ENCODE measurements around the gene POU2F1. TPM values are rescaled to one million over a fixed set of nuclear protein-coding genes. Genes with fewer than 3 reads are reported as not detected.

POU2F1 gene
- total and polyA plus RNA-seq, 2 donors (not counting 1 experiment from before 2014, with no cell fraction given): 5.2 to 48.8 TPM

DNA sequence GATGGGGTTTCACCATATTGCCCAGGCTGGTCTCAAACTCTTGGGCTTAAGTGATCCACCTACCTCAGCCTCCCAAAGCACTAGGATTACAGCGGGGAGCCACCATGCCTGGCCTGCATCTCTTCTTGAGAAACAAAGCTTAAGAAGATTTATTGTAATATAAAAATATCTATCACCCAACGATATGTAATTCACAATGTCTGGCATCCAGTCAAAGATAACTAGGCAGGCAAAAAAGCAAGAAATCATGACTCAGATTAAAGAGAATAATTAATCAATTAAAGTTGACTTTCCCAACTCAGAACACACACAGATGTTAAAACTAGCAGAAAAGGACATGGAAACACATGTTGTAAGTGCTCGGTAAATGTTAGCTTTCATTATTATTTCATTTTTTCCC is 26.5 kb upstream of the POU2F1 start:
- H3K36me3 ChIP-seq (replicated peaks in 1 of 2; ENCODE audit: control extremely low read depth in 1 of 2, control insufficient read depth in 1 of 2, extremely low read depth in 1 of 2, insufficient read depth in 2 of 2, low read length in 1 of 2): no peaks in the 10 kb centered on the region
- Mint-ChIP-seq H3K27ac (no peak overlapping the region), H3K27me3 (peaks cover 14% of the 10 kb centered on the region), H3K4me1 (no peaks in the 10 kb centered on the region), H3K9me3 (ENCODE audit: insufficient read depth) (no peaks in the 10 kb centered on the region), H3K4me3 (no peak overlapping the region)
- no peak for ATAC-seq (ENCODE audit: low read depth)
- H3K4me1 ChIP-seq (ENCODE audit: control insufficient read depth in 2 of 2, insufficient read depth in 2 of 2, low read length in 2 of 2): no peaks in the 10 kb centered on the region
- peaks cover 0 to 4% (median 0%) of the 10 kb centered on the region in 3 donors for H3K9me3 ChIP-seq (ENCODE audit: control extremely low read depth in 1 of 3, control insufficient read depth in 2 of 3, insufficient read depth in 1 of 3, low read length in 2 of 3)
- WGBS (ENCODE audit: insufficient coverage): no CpG with 5 or more reads among the region's 3 CpGs
- intact Hi-C loops (cut with micrococcal nuclease): no loop called here
- no peak overlapping the region for H3K4me3 ChIP-seq (ENCODE audit: control extremely low read depth in 1 of 5, extremely low read depth in 1 of 5, insufficient read depth in 1 of 5, low read depth in 2 of 5, low read length in 4 of 5)
- no peaks in the 10 kb centered on the region for H3K79me2 ChIP-seq (ENCODE audit: control insufficient read depth, insufficient read depth, low read length)
- no peak for DNase-seq
- no peaks in the 10 kb centered on the region for H4K20me1 ChIP-seq (ENCODE audit: control insufficient read depth, insufficient read depth, low read length, poor library complexity, severe bottlenecking)
- H3K4me2 ChIP-seq (replicated peaks; ENCODE audit: low read depth, low read length, poor library complexity, severe bottlenecking): no peak overlapping the region
- TF ChIP-seq EZH2 (IDR thresholded peaks at IDR 0.05; ENCODE audit: borderline replicate concordance, insufficient read depth, low read depth, low read length, poor library complexity, severe bottlenecking) (no peak), CTCF (IDR thresholded peaks at IDR 0.05) (no peak)
- peaks cover 0 to 7% (median 0%) of the 10 kb centered on the region in 4 experiments for H3K27me3 ChIP-seq (replicated peaks in 1 of 4; ENCODE audit: control extremely low read depth in 1 of 4, control insufficient read depth in 3 of 4, insufficient read depth in 4 of 4, low read length in 3 of 4)
- H3K27ac ChIP-seq (ENCODE audit: low read length in 2 of 2): no peak overlapping the region
- POLR2A ChIA-PET: no interaction called here
- H2AFZ ChIP-seq (ENCODE audit: insufficient read depth, low read depth, low read length, poor library complexity, severe bottlenecking): no peak overlapping the region
- CTCF ChIA-PET: interaction anchor here (0.6 kb wide), 1 partner anchor 364 kb away, joined by 3 read pairs; no protein-coding TSS in a partner anchor
- H3K9ac ChIP-seq (ENCODE audit: low read length): no peak overlapping the region

GRCh38 chr1:167196166-167196565 is 24.5 kb upstream of the POU2F1 start:
- no peak for ATAC-seq (ENCODE audit: low read depth)
- Histone ChIP-seq H3K4me2 (replicated peaks; ENCODE audit: low read depth, low read length, poor library complexity, severe bottlenecking) (no peak overlapping the region), H4K20me1 (ENCODE audit: control insufficient read depth, insufficient read depth, low read length, poor library complexity, severe bottlenecking) (no peaks in the 10 kb centered on the region), H3K27me3 (replicated peaks in 1 of 4; ENCODE audit: control extremely low read depth in 1 of 4, control insufficient read depth in 3 of 4, insufficient read depth in 4 of 4, low read length in 3 of 4) (no peaks in the 10 kb centered on the region), H3K4me1 (ENCODE audit: control insufficient read depth in 2 of 2, insufficient read depth in 2 of 2, low read length in 2 of 2) (no peaks in the 10 kb centered on the region), H3K27ac (ENCODE audit: low read length in 2 of 2) (no peak overlapping the region), H3K79me2 (ENCODE audit: control insufficient read depth, insufficient read depth, low read length) (no peaks in the 10 kb centered on the region), H3K36me3 (replicated peaks in 1 of 2; ENCODE audit: control extremely low read depth in 1 of 2, control insufficient read depth in 1 of 2, extremely low read depth in 1 of 2, insufficient read depth in 2 of 2, low read length in 1 of 2) (no peaks in the 10 kb centered on the region), H3K4me3 (ENCODE audit: control extremely low read depth in 1 of 5, extremely low read depth in 1 of 5, insufficient read depth in 1 of 5, low read depth in 2 of 5, low read length in 4 of 5) (no peak overlapping the region), H3K9ac (ENCODE audit: low read length) (no peak overlapping the region), H3K9me3 (ENCODE audit: control extremely low read depth in 1 of 3, control insufficient read depth in 2 of 3, insufficient read depth in 1 of 3, low read length in 2 of 3) (no peaks in the 10 kb centered on the region), H2AFZ (ENCODE audit: insufficient read depth, low read depth, low read length, poor library complexity, severe bottlenecking) (no peak overlapping the region)
- Mint-ChIP-seq H3K4me3 (no peak overlapping the region), H3K27ac (no peak overlapping the region), H3K27me3 (peaks cover 7% of the 10 kb centered on the region), H3K4me1 (no peaks in the 10 kb centered on the region), H3K9me3 (ENCODE audit: insufficient read depth) (no peaks in the 10 kb centered on the region)
- TF ChIP-seq CTCF (IDR thresholded peaks at IDR 0.05) (no peak), EZH2 (IDR thresholded peaks at IDR 0.05; ENCODE audit: borderline replicate concordance, insufficient read depth, low read depth, low read length, poor library complexity, severe bottlenecking) (no peak)
- DNase-seq: no peak
- ChIA-PET CTCF (no interaction called here), POLR2A (no interaction called here)
- intact Hi-C loops (cut with micrococcal nuclease): no loop called here
